ENCODE results near the gene ADH4.
"Not testable (repeated sequence)": the region's sequence is repeated elsewhere in the genome, so short reads cannot be mapped to it uniquely, and the experiment has no call there.

Gene ADH4

GRCh38 chr4:99144070-99144469 is at the start of gene ADH4:
TSS of gene ADH4 (minus strand) at chr4:99144297. CDS start at chr4:99144222, 75 bp downstream.
- DNase-seq: no peak

GRCh38 chr4:99190336-99190735 is 46.2 kb upstream of the ADH4 start:
- no peak for DNase-seq

GRCh38 chr4:99189900-99190299 is 45.8 kb upstream of the ADH4 start:
- not testable (repeated sequence) for DNase-seq

GRCh38 chr4:99186029-99186428 is 41.9 kb upstream of the ADH4 start:
- no peak for DNase-seq

GRCh38 chr4:99185581-99185980 is 41.5 kb upstream of the ADH4 start:
- no peak for DNase-seq

GRCh38 chr4:99180382-99181070 is 36.4 kb upstream of the ADH4 start:
- peak; percentile 49 for DNase-seq

GRCh38 chr4:99179626-99180025 is 35.5 kb upstream of the ADH4 start:
- no peak for DNase-seq

GRCh38 chr4:99179178-99179577 is 35.1 kb upstream of the ADH4 start:
- no peak for DNase-seq

GRCh38 chr4:99166544-99166943 is 22.4 kb upstream of the ADH4 start:
- DNase-seq: no peak

GRCh38 chr4:99165978-99166377 is 21.9 kb upstream of the ADH4 start:
- peak; percentile 56 for DNase-seq

- DNase-seq: no peak
Observed at GRCh38 chr4:99161373-99162099, 17.4 kb upstream of the ADH4 start.

- DNase-seq: no peak
Observed at GRCh38 chr4:99159699-99160098, 15.6 kb upstream of the ADH4 start.

GRCh38 chr4:99157478-99157935 is 13.4 kb upstream of the ADH4 start:
- no peak for DNase-seq

- no peak for DNase-seq
Observed at GRCh38 chr4:99156992-99157391, 12.9 kb upstream of the ADH4 start.

- DNase-seq: no peak
Observed at GRCh38 chr4:99154658-99155342, 10.7 kb upstream of the ADH4 start.

GRCh38 chr4:99151995-99152394 is 7.9 kb upstream of the ADH4 start:
- no peak for DNase-seq

- DNase-seq: no peak
Observed at GRCh38 chr4:99151452-99151851, 7.4 kb upstream of the ADH4 start.

GRCh38 chr4:99149426-99150019 is 5.4 kb upstream of the ADH4 start:
- DNase-seq: no peak

- DNase-seq: no peak
Observed at GRCh38 chr4:99148550-99148949, 4.5 kb upstream of the ADH4 start.

GRCh38 chr4:99144587-99144986 is 490 bp upstream of the ADH4 start:
- no peak for DNase-seq

GRCh38 chr4:99136329-99136728 is 7.8 kb downstream of the ADH4 start:
- no peak for DNase-seq

- DNase-seq: no peak
Observed at GRCh38 chr4:99135541-99136162, 8.4 kb downstream of the ADH4 start.

GRCh38 chr4:99134586-99134985 is 9.5 kb downstream of the ADH4 start:
- peak; percentile 92 for DNase-seq
